GM23248 (cell line): ENCODE results near the gene DOC2B.

ENCODE experiments used
- EZH2 ChIP-seq: fragments of 200-600 bp; sonication (generic); IDR thresholded peaks from 2 replicates; pipeline ENCODE4 v1.6.1; 2018; ENCODE audit warnings: antibody characterized with exemption, mild to moderate bottlenecking; ENCODE audit not compliant: insufficient read depth, poor library complexity, severe bottlenecking
- EZH2phosphoT487 ChIP-seq: fragments of 200-600 bp; sonication (generic); IDR thresholded peaks from 2 replicates; pipeline ENCODE4 v1.6.1; 2018; ENCODE audit warnings: antibody characterized with exemption, moderate library complexity, mild to moderate bottlenecking, low read depth; ENCODE audit not compliant: insufficient read depth

- TF ChIP-seq EZH2phosphoT487, result no peak
- no peak for TF ChIP-seq EZH2
Measured at GRCh38 chr17:213286-214105, 32.0 kb upstream of the DOC2B start.
